ENCODE data around the gene FBXO46. TPM values are rescaled to one million over a fixed set of nuclear protein-coding genes. Genes with fewer than 3 reads are reported as not detected.

The FBXO46 gene
- total RNA-seq, 1 experiment from 2014 or later, result 12.8 TPM

- no TSS peak for BruUV-seq (replicated peaks)
- Histone ChIP-seq H3K79me2 (ENCODE audit: low read length) (no peaks in the 10 kb centered on the region), H3K4me3 (ENCODE audit: low read length) (no peak overlapping the region), H3K27me3 (ENCODE audit: low read length) (no peaks in the 10 kb centered on the region), H3K9me3 (ENCODE audit: low read length) (no peaks in the 10 kb centered on the region), H4K20me1 (ENCODE audit: low read length) (no peaks in the 10 kb centered on the region), H2AFZ (ENCODE audit: low read length) (no peak overlapping the region), H3K9ac (ENCODE audit: low read length) (no peak overlapping the region), H3K36me3 (ENCODE audit: low read depth, low read length) (no peaks in the 10 kb centered on the region), H3K4me1 (ENCODE audit: insufficient read depth, low read length) (no peaks in the 10 kb centered on the region), H3K4me2 (ENCODE audit: low read length) (no peak overlapping the region), H3K27ac (ENCODE audit: low read length) (no peak overlapping the region), H3K9me2 (replicated peaks; ENCODE audit: low read length) (no peaks in the 10 kb centered on the region), H3F3A (ENCODE audit: low read length, unreplicated experiment) (no peaks in the 10 kb centered on the region)
- CTCF ChIA-PET, result no interaction called here
- DNase-seq (no peak), ATAC-seq (no peak)
- POLR2A ChIA-PET (ENCODE audit: unreplicated experiment), result no interaction called here
- intact Hi-C loops (cut with micrococcal nuclease), result no loop called here
- no peak for TF ChIP-seq EZH2phosphoT487 (IDR thresholded peaks at IDR 0.05; ENCODE audit: borderline replicate concordance, low read length)
- TF ChIP-seq CTCF (conservative IDR thresholded peaks at IDR 0.05; ENCODE audit: low read depth, low read length), result no peak
- TF ChIP-seq EZH2 (IDR thresholded peaks at IDR 0.05; ENCODE audit: low read length, unreplicated experiment), result no peak
These were observed 28.2 kb upstream of the FBXO46 start for GRCh38 chr19:45758921-45759320.

GRCh38 chr19:45757695-45758094 is 27.0 kb upstream of the FBXO46 start:
- Histone ChIP-seq H3K4me2 (ENCODE audit: low read length) (no peak overlapping the region), H4K20me1 (ENCODE audit: low read length) (no peaks in the 10 kb centered on the region), H3K27me3 (ENCODE audit: low read length) (no peaks in the 10 kb centered on the region), H3K9ac (ENCODE audit: low read length) (no peak overlapping the region), H3K79me2 (ENCODE audit: low read length) (no peaks in the 10 kb centered on the region), H3K27ac (ENCODE audit: low read length) (no peak overlapping the region), H3K9me2 (replicated peaks; ENCODE audit: low read length) (no peaks in the 10 kb centered on the region), H3F3A (ENCODE audit: low read length, unreplicated experiment) (no peaks in the 10 kb centered on the region), H3K36me3 (ENCODE audit: low read depth, low read length) (no peaks in the 10 kb centered on the region), H2AFZ (ENCODE audit: low read length) (no peak overlapping the region), H3K4me1 (ENCODE audit: insufficient read depth, low read length) (no peaks in the 10 kb centered on the region), H3K9me3 (ENCODE audit: low read length) (no peaks in the 10 kb centered on the region), H3K4me3 (ENCODE audit: low read length) (no peak overlapping the region)
- POLR2A ChIA-PET (ENCODE audit: unreplicated experiment), result no interaction called here
- no TSS peak for BruUV-seq (replicated peaks)
- ATAC-seq, result no peak
- CTCF ChIA-PET, result no interaction called here
- DNase-seq, result no peak
- TF ChIP-seq CTCF (conservative IDR thresholded peaks at IDR 0.05; ENCODE audit: low read depth, low read length) (no peak), EZH2 (IDR thresholded peaks at IDR 0.05; ENCODE audit: low read length, unreplicated experiment) (no peak), EZH2phosphoT487 (IDR thresholded peaks at IDR 0.05; ENCODE audit: borderline replicate concordance, low read length) (no peak)
- intact Hi-C loops (cut with micrococcal nuclease), result no loop called here

- no peak for ATAC-seq
- H3K4me2 ChIP-seq (ENCODE audit: low read length), result no peak overlapping the region
- H4K20me1 ChIP-seq (ENCODE audit: low read length), result no peaks in the 10 kb centered on the region
- BruUV-seq (replicated peaks), result no TSS peak
- TF ChIP-seq CTCF (conservative IDR thresholded peaks at IDR 0.05; ENCODE audit: low read depth, low read length) (no peak), EZH2 (IDR thresholded peaks at IDR 0.05; ENCODE audit: low read length, unreplicated experiment) (no peak), EZH2phosphoT487 (IDR thresholded peaks at IDR 0.05; ENCODE audit: borderline replicate concordance, low read length) (no peak)
- DNase-seq, result no peak
- no peak overlapping the region for H2AFZ ChIP-seq (ENCODE audit: low read length)
- H3K27me3 ChIP-seq (ENCODE audit: low read length), result no peaks in the 10 kb centered on the region
- ChIA-PET CTCF (no interaction called here), POLR2A (ENCODE audit: unreplicated experiment) (no interaction called here)
- intact Hi-C loops (cut with micrococcal nuclease), result no loop called here
- no peak overlapping the region for H3K9ac ChIP-seq (ENCODE audit: low read length)
- H3K9me3 ChIP-seq (ENCODE audit: low read length), result no peaks in the 10 kb centered on the region
- no peaks in the 10 kb centered on the region for H3K79me2 ChIP-seq (ENCODE audit: low read length)
- no peaks in the 10 kb centered on the region for H3K36me3 ChIP-seq (ENCODE audit: low read depth, low read length)
- H3F3A ChIP-seq (ENCODE audit: low read length, unreplicated experiment), result no peaks in the 10 kb centered on the region
- no peaks in the 10 kb centered on the region for H3K9me2 ChIP-seq (replicated peaks; ENCODE audit: low read length)
- no peak overlapping the region for H3K4me3 ChIP-seq (ENCODE audit: low read length)
- no peak overlapping the region for H3K27ac ChIP-seq (ENCODE audit: low read length)
- no peaks in the 10 kb centered on the region for H3K4me1 ChIP-seq (ENCODE audit: insufficient read depth, low read length)
These were observed 23.6 kb upstream of the FBXO46 start for GRCh38 chr19:45754323-45754722.
